Liver (tissue), 3 donors: ENCODE results near the gene MYLK3.

Experiments used
- EGR1 ChIP-seq, 2 donors: IDR thresholded peaks; 2 replicates each; pipeline ENCODE4 v1.6.1; 2016 to 2018; ENCODE audit warnings: antibody characterized with exemption in 2 of 2, low read depth in 2 of 2
- FOXA1 ChIP-seq: IDR thresholded peaks from 2 replicates; pipeline ENCODE4 v1.6.1; 2016; ENCODE audit warnings: antibody characterized with exemption
- GABPA ChIP-seq, 2 donors: IDR thresholded peaks in 1 of 2; conservative IDR thresholded peaks in 1 of 2; 2 replicates each; pipeline ENCODE4 v1.6.1; 2016; ENCODE audit warnings: antibody characterized with exemption in 2 of 2, mild to moderate bottlenecking in 1 of 2, moderate library complexity in 1 of 2
- JUND ChIP-seq, 2 donors: IDR thresholded peaks; 2 replicates each; pipeline ENCODE4 v1.6.1; 2016; ENCODE audit warnings: antibody characterized with exemption in 2 of 2
- RAD21 ChIP-seq, 2 donors: IDR thresholded peaks; 2 replicates each; pipeline ENCODE4 v1.6.1; 2016; ENCODE audit warnings: antibody characterized with exemption in 2 of 2, mild to moderate bottlenecking in 2 of 2
- TF ChIP-seq, protein P1 (sequence below): fragments of 150-350 bp; IDR thresholded peaks from 2 replicates; pipeline ENCODE4 v1.5.1; 2017; ENCODE audit warnings: improper control_type of control experiment, low read depth, low read length; ENCODE audit not compliant: missing input control
- TF ChIP-seq, protein P2 (sequence below): IDR thresholded peaks from 2 replicates; pipeline ENCODE4 v1.6.1; 2016; ENCODE audit warnings: antibody characterized with exemption
- TF ChIP-seq, protein P3 (sequence below): IDR thresholded peaks from 2 replicates; pipeline ENCODE4 v1.6.1; 2016; ENCODE audit warnings: antibody characterized with exemption, mild to moderate bottlenecking
- donor health status: healthy.
- donor health status: healthy.

DNA sequence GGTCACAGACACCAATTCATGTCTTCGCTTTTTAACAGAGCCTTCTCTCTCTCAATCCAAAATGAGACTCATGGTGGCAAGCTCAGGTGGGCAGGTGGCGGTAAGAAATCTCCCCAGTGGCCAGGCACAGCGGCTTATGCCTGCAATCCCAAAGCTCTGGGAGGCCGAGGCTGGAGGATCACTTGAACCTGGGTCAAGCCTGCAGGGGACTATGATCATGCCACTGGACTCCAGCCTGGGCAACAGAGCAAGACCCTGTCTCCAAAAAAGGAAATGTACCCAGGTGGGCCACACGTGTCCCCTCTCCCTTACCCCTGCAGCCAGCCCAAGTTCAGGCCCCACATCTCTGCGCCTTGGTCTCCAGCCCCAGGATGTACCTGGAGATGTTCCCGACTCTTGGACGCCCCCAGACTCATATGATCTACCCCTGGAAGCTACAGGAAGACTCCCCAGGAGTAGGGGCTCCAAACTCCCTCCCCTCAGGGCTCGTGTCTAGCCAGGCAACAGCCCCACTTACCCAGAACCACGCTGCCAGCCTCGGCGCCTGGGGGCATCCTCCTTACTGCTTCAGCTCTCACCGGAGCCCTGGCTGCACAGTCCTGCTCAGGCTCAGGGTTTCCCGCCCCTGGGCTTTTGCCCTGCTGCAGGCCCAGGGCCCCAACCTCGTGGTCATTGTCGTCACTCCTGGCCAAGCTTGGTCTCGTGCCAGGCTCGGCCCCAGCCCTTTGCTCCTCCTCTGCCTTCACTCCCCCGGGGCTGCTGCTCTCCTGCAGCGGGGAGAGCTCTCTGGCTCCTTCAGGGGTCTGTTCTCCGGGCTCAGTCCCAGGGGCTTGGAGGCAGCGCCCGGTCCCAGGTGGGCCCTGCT, 16.2 kb downstream of the MYLK3 start:
- TF ChIP-seq RAD21 (IDR thresholded peaks at IDR 0.05): no peak
- TF ChIP-seq GABPA (IDR thresholded peaks at IDR 0.05 in 1 of 2, conservative IDR thresholded peaks at IDR 0.05 in 1 of 2): no peak
- TF ChIP-seq, protein P1, sequence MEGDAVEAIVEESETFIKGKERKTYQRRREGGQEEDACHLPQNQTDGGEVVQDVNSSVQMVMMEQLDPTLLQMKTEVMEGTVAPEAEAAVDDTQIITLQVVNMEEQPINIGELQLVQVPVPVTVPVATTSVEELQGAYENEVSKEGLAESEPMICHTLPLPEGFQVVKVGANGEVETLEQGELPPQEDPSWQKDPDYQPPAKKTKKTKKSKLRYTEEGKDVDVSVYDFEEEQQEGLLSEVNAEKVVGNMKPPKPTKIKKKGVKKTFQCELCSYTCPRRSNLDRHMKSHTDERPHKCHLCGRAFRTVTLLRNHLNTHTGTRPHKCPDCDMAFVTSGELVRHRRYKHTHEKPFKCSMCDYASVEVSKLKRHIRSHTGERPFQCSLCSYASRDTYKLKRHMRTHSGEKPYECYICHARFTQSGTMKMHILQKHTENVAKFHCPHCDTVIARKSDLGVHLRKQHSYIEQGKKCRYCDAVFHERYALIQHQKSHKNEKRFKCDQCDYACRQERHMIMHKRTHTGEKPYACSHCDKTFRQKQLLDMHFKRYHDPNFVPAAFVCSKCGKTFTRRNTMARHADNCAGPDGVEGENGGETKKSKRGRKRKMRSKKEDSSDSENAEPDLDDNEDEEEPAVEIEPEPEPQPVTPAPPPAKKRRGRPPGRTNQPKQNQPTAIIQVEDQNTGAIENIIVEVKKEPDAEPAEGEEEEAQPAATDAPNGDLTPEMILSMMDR: no peak
- TF ChIP-seq, protein P2, sequence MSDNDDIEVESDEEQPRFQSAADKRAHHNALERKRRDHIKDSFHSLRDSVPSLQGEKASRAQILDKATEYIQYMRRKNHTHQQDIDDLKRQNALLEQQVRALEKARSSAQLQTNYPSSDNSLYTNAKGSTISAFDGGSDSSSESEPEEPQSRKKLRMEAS: no peak
- no peak for TF ChIP-seq FOXA1
- TF ChIP-seq, protein P3, sequence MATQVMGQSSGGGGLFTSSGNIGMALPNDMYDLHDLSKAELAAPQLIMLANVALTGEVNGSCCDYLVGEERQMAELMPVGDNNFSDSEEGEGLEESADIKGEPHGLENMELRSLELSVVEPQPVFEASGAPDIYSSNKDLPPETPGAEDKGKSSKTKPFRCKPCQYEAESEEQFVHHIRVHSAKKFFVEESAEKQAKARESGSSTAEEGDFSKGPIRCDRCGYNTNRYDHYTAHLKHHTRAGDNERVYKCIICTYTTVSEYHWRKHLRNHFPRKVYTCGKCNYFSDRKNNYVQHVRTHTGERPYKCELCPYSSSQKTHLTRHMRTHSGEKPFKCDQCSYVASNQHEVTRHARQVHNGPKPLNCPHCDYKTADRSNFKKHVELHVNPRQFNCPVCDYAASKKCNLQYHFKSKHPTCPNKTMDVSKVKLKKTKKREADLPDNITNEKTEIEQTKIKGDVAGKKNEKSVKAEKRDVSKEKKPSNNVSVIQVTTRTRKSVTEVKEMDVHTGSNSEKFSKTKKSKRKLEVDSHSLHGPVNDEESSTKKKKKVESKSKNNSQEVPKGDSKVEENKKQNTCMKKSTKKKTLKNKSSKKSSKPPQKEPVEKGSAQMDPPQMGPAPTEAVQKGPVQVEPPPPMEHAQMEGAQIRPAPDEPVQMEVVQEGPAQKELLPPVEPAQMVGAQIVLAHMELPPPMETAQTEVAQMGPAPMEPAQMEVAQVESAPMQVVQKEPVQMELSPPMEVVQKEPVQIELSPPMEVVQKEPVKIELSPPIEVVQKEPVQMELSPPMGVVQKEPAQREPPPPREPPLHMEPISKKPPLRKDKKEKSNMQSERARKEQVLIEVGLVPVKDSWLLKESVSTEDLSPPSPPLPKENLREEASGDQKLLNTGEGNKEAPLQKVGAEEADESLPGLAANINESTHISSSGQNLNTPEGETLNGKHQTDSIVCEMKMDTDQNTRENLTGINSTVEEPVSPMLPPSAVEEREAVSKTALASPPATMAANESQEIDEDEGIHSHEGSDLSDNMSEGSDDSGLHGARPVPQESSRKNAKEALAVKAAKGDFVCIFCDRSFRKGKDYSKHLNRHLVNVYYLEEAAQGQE: no peak
- TF ChIP-seq EGR1 (IDR thresholded peaks at IDR 0.05; ENCODE audit: low read depth in 2 of 2): no peak
- no peak for TF ChIP-seq JUND (IDR thresholded peaks at IDR 0.05)
